ENCODE results near the gene PRSS3.
"Not testable (repeated sequence)": the region's sequence is repeated elsewhere in the genome, so short reads cannot be mapped to it uniquely, and the experiment has no call there.

PRSS3 gene

GRCh38 chr9:33795281-33795680 lies at the start of gene PRSS3:
Gene PRSS3 (plus strand): TSS chr9:33795561. CDS start chr9:33795574, 13 bp downstream.
- H3K4me3 ChIP-seq (ENCODE audit: low read depth, low read length) = no peak within 1 kb of the TSS

- no peak overlapping the region for H3K4me3 ChIP-seq (ENCODE audit: low read depth, low read length)
Observed at GRCh38 chr9:33748633-33749304, 46.6 kb upstream of the PRSS3 start.

GRCh38 chr9:33749305-33749654 lies 46.1 kb upstream of the PRSS3 start:
- not testable (repeated sequence) for H3K4me3 ChIP-seq (ENCODE audit: low read depth, low read length)

GRCh38 chr9:33750307-33750838 lies 45.0 kb upstream of the PRSS3 start:
- peak overlapping the region; percentile 17 for H3K4me3 ChIP-seq (ENCODE audit: low read depth, low read length)

GRCh38 chr9:33750839-33751339 lies 44.5 kb upstream of the PRSS3 start:
- H3K4me3 ChIP-seq (ENCODE audit: low read depth, low read length) = peak overlapping the region; percentile 17

GRCh38 chr9:33751536-33752129 lies 43.7 kb upstream of the PRSS3 start:
- H3K4me3 ChIP-seq (ENCODE audit: low read depth, low read length) = no peak overlapping the region

- H3K4me3 ChIP-seq (ENCODE audit: low read depth, low read length) = no peak overlapping the region
Observed at GRCh38 chr9:33752130-33752637, 43.2 kb upstream of the PRSS3 start.

- not testable (repeated sequence) for H3K4me3 ChIP-seq (ENCODE audit: low read depth, low read length)
Observed at GRCh38 chr9:33752789-33753188, 42.6 kb upstream of the PRSS3 start.

- not testable (repeated sequence) for H3K4me3 ChIP-seq (ENCODE audit: low read depth, low read length)
Observed at GRCh38 chr9:33759648-33760047, 35.7 kb upstream of the PRSS3 start.

- no peak overlapping the region for H3K4me3 ChIP-seq (ENCODE audit: low read depth, low read length)
Observed at GRCh38 chr9:33762343-33762742, 33.0 kb upstream of the PRSS3 start.

- H3K4me3 ChIP-seq (ENCODE audit: low read depth, low read length) = not testable (repeated sequence)
Observed at GRCh38 chr9:33763709-33764108, 31.7 kb upstream of the PRSS3 start.

GRCh38 chr9:33765411-33765810 lies 29.9 kb upstream of the PRSS3 start:
- H3K4me3 ChIP-seq (ENCODE audit: low read depth, low read length) = no peak overlapping the region

- H3K4me3 ChIP-seq (ENCODE audit: low read depth, low read length) = not testable (repeated sequence)
Observed at GRCh38 chr9:33770156-33770880, 25.0 kb upstream of the PRSS3 start.

GRCh38 chr9:33773135-33773534 lies 22.2 kb upstream of the PRSS3 start:
- H3K4me3 ChIP-seq (ENCODE audit: low read depth, low read length) = not testable (repeated sequence)

- not testable (repeated sequence) for H3K4me3 ChIP-seq (ENCODE audit: low read depth, low read length)
Observed at GRCh38 chr9:33774074-33774659, 21.2 kb upstream of the PRSS3 start.

- no peak overlapping the region for H3K4me3 ChIP-seq (ENCODE audit: low read depth, low read length)
Observed at GRCh38 chr9:33776578-33776977, 18.8 kb upstream of the PRSS3 start.

GRCh38 chr9:33778700-33779351 lies 16.5 kb upstream of the PRSS3 start:
- H3K4me3 ChIP-seq (ENCODE audit: low read depth, low read length) = no peak overlapping the region

- H3K4me3 ChIP-seq (ENCODE audit: low read depth, low read length) = no peak overlapping the region
Observed at GRCh38 chr9:33780276-33780675, 15.1 kb upstream of the PRSS3 start.

- H3K4me3 ChIP-seq (ENCODE audit: low read depth, low read length) = no peak overlapping the region
Observed at GRCh38 chr9:33781736-33782135, 13.6 kb upstream of the PRSS3 start.

- H3K4me3 ChIP-seq (ENCODE audit: low read depth, low read length) = no peak overlapping the region
Observed at GRCh38 chr9:33782395-33783152, 12.8 kb upstream of the PRSS3 start.
